ACC112 (cell line): ENCODE data around the gene STX7.

Experiments used
- H2AFZ ChIP-seq: fragments of 200-600 bp; sonication (generic); one replicate; pipeline ENCODE4 v1.6.0; 2017; ENCODE audit warnings: antibody characterized with exemption, low read length; ENCODE audit not compliant: unreplicated experiment
- H3K27ac ChIP-seq: fragments of 200-600 bp; sonication (generic); 2 replicates; pipeline ENCODE4 v1.5.1; 2014; ENCODE audit warnings: low read depth, mild to moderate bottlenecking, antibody characterized with exemption, low read length, moderate library complexity
- H3K27me3 ChIP-seq: fragments of 200-600 bp; sonication (generic); 2 replicates; pipeline ENCODE4 v1.6.1; 2014; ENCODE audit warnings: mild to moderate bottlenecking, antibody characterized with exemption, low read length, moderate library complexity, mixed read lengths; ENCODE audit not compliant: insufficient read depth
- H3K36me3 ChIP-seq: fragments of 200-600 bp; sonication (generic); 2 replicates; pipeline ENCODE4 v1.6.1; 2016; ENCODE audit warnings: mild to moderate bottlenecking, antibody characterized with exemption, low read length, moderate library complexity, mixed read lengths; ENCODE audit not compliant: insufficient read depth
- H3K4me1 ChIP-seq: fragments of 200-600 bp; sonication (generic); one replicate; pipeline ENCODE4 v1.6.1; 2016; ENCODE audit warnings: low read length, mixed read lengths; ENCODE audit not compliant: insufficient read depth, unreplicated experiment, control insufficient read depth
- H3K4me3 ChIP-seq: fragments of 200-600 bp; sonication (generic); 2 replicates; pipeline ENCODE4 v1.5.1; 2014; ENCODE audit warnings: mild to moderate bottlenecking, low read depth, low read length
- H3K79me2 ChIP-seq: fragments of 200-600 bp; sonication (generic); one replicate; pipeline ENCODE4 v1.6.0; 2016; ENCODE audit warnings: low read length; ENCODE audit not compliant: control insufficient read depth, unreplicated experiment, insufficient read depth

The STX7 gene

DNA sequence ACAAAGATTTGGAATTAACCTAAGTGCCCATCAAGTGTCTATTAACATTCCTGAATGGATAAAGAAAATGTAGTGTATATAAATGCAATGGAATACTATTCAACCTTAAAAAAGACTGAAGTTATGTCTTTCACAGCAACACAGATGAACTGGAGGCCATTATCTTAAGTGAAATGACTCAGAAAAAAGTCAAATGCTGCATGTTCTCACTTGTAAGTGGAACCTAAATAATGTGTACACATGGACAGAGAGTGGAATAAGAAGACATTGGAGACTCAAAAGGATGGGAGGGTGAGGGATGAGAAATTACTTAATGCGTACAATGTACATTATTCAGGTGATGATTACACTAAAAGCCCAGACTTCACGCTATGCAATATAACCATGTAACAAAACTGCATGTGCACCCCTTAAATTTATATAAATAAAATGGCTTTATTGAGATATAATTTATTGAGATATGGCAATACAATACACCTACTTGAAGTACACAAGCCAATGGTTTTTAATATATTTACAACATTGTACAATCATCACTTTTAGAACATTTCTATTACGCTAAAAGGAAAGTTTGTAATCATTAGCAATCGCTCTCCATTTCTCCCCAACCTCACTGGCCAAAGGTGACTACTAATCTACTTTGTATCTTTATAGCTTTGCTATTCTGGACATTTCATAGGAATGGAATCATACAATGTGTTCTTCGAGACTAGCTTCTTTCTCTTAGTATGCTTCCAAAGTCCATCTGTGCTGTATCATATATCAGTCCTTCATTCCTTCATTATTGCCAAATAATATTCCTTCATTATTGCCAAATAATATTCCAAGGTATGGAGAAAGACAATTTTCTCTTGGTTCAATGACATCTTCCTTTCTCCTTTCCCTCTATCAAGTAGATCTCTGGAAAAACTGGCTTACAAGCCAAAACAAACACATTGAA is 5.8 kb downstream of the STX7 start:
- peaks cover 24% of the 10 kb centered on the region for H3K4me1 ChIP-seq
- H3K27ac ChIP-seq = no peak overlapping the region
- H3K36me3 ChIP-seq = peaks cover 20% of the 10 kb centered on the region

DNA sequence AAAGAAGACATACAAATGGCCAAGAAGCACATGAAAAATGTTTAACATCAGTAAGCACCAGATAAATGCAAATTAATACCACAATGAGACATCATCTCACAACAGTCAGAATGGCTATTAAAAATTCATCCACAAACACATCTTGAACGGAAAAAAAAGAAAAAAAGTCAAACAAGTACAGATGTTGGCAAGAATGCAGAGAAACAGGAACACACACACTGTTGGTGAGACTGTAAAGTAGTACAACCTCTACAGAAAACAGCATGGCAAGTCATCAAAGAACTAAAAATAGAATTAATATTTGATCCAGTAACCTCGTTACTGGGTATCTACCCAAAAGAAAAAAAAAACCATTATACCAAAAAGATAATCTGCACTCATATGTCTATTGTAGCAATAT is 6.5 kb downstream of the STX7 start:
- Histone ChIP-seq H3K36me3 (peaks cover 25% of the 10 kb centered on the region), H2AFZ (no peak overlapping the region), H3K79me2 (peaks cover 70% of the 10 kb centered on the region), H3K4me3 (no peak overlapping the region), H3K4me1 (peaks cover 22% of the 10 kb centered on the region), H3K27me3 (no peaks in the 10 kb centered on the region), H3K27ac (no peak overlapping the region)

More for the DNA sequence above, 5.8 kb downstream of the STX7 start:
- Histone ChIP-seq H2AFZ (no peak overlapping the region), H3K79me2 (peaks cover 77% of the 10 kb centered on the region), H3K4me3 (no peak overlapping the region), H3K27me3 (no peaks in the 10 kb centered on the region)

DNA sequence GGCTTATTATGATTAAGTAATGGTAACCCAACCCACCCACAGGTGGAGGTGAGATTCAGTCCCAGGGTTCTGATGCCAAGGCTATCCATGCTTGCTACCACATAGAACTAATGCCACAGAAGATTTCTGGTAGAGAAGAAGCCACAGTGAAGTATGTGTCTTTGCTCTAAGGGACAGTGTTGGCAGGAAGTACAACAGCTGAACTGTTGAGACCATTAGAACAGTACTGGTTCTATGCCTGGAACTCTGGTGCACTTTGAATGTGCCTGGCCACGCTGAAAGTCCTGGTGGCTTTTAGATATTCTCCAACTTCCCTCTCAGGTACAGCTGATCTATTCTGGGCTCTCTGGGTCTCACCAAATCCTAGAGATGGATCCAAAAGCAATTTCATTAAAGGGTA is 7.8 kb downstream of the STX7 start:
- no peaks in the 10 kb centered on the region for H3K27me3 ChIP-seq
- H3K36me3 ChIP-seq = peaks cover 29% of the 10 kb centered on the region
- H2AFZ ChIP-seq = no peak overlapping the region
- H3K79me2 ChIP-seq = peaks cover 59% of the 10 kb centered on the region
- no peak overlapping the region for H3K27ac ChIP-seq
- H3K4me3 ChIP-seq = no peak overlapping the region
- H3K4me1 ChIP-seq = peaks cover 11% of the 10 kb centered on the region

DNA sequence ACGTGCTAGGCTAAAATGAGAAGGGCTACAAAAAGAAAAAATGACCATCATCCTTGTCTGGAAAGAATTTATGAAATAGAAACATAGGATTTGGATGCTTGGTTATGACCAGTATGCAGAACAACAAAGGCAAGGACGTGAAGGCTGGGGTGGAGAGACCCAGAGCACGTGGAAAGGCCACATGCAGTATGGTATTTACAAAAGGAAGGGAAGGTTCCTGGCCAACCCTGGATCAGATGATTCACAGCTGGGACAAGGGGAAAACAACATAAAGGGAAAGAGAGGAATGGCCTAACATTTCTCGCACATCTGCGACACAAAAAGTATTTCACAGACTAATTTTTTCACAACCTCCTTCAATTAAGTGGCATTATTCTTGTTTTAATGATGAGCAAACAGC is 8.2 kb downstream of the STX7 start:
- no peak overlapping the region for H3K4me3 ChIP-seq
- peaks cover 11% of the 10 kb centered on the region for H3K4me1 ChIP-seq
- H3K36me3 ChIP-seq = peaks cover 31% of the 10 kb centered on the region
- no peak overlapping the region for H3K27ac ChIP-seq
- H3K79me2 ChIP-seq = peaks cover 55% of the 10 kb centered on the region
- H3K27me3 ChIP-seq = no peaks in the 10 kb centered on the region
- no peak overlapping the region for H2AFZ ChIP-seq

DNA sequence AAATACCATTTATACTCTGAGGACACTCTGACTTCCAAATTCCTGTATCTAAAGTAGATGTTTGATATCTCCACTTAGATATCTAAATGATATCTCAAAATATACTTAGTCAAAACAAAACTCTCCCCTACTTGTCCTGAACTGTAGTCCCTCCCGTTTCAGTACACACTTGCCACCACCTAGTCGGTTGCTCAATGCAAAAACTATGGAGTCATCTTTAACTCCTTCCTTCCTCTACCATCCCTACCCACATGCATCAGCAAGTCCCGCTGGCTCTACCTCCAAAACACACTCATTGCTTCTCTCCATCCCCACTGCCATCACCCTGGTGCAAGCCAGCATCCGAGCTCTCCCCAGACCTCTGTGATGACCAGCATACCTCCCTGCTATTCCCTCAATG is 13.2 kb downstream of the STX7 start:
- no peaks in the 10 kb centered on the region for H3K27me3 ChIP-seq
- peaks cover 17% of the 10 kb centered on the region for H3K79me2 ChIP-seq
- H3K36me3 ChIP-seq = peaks cover 36% of the 10 kb centered on the region
- H3K4me3 ChIP-seq = no peak overlapping the region
- no peak overlapping the region for H2AFZ ChIP-seq
- no peak overlapping the region for H3K27ac ChIP-seq
- H3K4me1 ChIP-seq = no peaks in the 10 kb centered on the region

DNA sequence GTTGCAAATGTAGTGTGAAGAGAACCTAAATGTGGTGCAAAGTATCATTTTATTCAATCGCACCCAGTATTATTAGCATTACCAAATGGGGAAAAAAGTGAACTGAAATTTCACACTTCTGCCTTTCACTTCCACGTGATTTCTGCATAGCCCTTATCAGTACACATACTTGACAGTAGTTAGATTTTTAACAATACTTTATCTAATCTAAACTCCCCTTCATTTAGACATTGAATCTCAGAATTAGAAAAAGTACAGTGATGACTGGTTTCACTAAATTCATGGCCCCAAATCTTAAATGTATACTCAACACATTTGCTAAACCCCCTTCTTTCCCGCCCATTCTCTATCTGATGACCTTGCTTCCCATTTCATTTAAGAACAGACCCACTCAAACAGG is 14.3 kb downstream of the STX7 start:
- Histone ChIP-seq H3K4me3 (no peak overlapping the region), H3K79me2 (peaks cover 9% of the 10 kb centered on the region), H2AFZ (no peak overlapping the region), H3K36me3 (peaks cover 47% of the 10 kb centered on the region), H3K27ac (no peak overlapping the region), H3K4me1 (no peaks in the 10 kb centered on the region), H3K27me3 (no peaks in the 10 kb centered on the region)

DNA sequence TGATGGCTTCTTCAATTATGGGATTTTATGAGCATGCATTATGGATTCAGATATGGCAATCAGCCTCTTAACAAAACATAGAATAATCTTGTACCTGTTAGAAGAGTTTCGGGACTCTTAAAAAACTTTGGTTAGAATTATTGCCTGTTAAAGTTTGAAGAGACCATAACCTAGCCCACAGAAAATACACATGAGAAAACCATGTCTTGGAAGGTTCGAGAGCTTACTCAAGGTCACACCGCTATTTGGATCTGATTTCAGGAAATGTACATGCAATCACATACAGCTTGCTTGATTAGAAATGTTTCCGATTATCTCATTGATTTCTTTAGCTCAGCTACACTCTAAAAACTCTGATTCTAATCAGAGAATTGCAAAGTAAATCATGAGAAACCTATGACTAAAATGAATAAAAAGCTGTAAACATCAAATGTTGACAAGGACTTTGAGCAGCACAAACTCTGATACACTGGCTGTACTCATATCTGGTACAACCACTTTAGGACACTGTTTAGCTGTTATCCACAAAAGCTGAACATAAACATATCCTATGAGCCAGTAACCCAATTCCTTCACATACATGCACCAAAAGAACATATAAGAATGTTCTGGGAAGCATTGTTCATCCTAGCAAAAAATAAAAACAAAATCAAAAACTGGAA is 16.3 kb downstream of the STX7 start:
- Histone ChIP-seq H3K27ac (no peak overlapping the region), H3K4me3 (no peak overlapping the region), H3K79me2 (peaks cover 12% of the 10 kb centered on the region), H2AFZ (no peak overlapping the region), H3K36me3 (peaks cover 46% of the 10 kb centered on the region), H3K27me3 (no peaks in the 10 kb centered on the region), H3K4me1 (no peaks in the 10 kb centered on the region)

DNA sequence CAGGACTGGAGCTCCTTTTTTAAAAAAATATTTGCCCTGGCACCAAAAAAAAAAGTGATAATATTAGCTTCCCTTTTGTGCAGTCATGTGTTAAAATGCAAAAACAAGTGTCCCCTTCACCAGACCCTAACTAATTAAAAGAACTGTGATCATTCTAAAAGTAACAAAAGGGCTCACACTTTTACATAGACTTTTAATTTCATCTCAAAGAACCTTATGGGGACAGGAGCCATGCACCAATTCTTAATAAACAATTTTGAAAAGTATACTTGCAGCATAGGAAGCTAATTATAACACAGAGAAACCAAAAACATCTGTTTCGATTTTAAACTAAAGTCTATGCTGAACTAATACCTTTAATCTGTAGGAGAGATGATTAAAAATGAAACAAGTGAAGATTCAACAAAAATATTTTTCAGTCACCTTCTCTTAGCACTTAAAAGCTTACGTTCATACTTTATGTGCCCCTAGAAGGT is 17.3 kb downstream of the STX7 start:
- no peak overlapping the region for H3K4me3 ChIP-seq
- no peaks in the 10 kb centered on the region for H3K4me1 ChIP-seq
- H3K36me3 ChIP-seq = peaks cover 46% of the 10 kb centered on the region
- H3K79me2 ChIP-seq = peaks cover 12% of the 10 kb centered on the region
- no peaks in the 10 kb centered on the region for H3K27me3 ChIP-seq
- H2AFZ ChIP-seq = no peak overlapping the region
- H3K27ac ChIP-seq = no peak overlapping the region

DNA sequence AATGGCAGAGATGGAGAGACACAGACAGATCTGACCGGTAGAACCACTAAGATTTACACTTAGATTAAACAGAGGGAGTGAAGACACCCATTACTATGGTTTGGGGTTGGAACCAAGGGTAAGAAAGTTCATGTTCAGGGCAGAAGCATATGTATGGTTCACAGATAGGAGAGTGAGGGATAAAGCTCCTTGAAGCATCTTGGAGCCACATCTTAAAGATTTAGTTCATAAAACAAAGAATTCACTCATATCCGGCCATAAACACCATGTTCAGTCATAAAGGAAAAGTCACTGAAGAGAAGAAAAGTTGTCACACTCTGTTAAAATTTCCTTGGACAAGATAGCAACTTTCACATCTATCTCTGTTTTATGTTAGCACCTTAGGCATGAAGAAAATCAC is 18.0 kb downstream of the STX7 start:
- H3K36me3 ChIP-seq = peaks cover 40% of the 10 kb centered on the region
- no peak overlapping the region for H3K27ac ChIP-seq
- H3K79me2 ChIP-seq = peaks cover 15% of the 10 kb centered on the region
- no peak overlapping the region for H3K4me3 ChIP-seq
- no peaks in the 10 kb centered on the region for H3K27me3 ChIP-seq
- H3K4me1 ChIP-seq = peaks cover 5% of the 10 kb centered on the region
- H2AFZ ChIP-seq = no peak overlapping the region

DNA sequence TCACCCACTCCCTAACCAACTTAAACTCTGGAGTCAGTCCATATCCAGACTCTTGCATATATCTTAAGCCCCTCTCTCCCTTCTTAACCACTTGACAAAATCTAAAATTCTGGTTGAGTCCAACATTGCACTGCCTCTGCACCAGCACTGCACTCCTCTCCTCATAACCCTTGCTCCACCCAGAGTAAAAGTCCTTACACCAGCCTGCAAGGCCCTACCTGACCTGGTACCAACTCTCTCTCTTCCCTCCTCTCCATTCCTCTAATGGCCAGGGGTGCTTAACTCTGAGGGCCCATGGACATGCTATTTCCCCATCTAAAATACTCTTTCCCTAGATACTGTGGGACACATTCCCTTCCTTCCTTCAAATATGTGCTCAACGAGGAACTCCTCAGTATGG is 21.0 kb downstream of the STX7 start:
- Histone ChIP-seq H3K79me2 (peaks cover 27% of the 10 kb centered on the region), H3K4me3 (no peak overlapping the region), H3K4me1 (peaks cover 8% of the 10 kb centered on the region), H3K27me3 (no peaks in the 10 kb centered on the region), H2AFZ (no peak overlapping the region), H3K36me3 (peaks cover 26% of the 10 kb centered on the region), H3K27ac (no peak overlapping the region)

DNA sequence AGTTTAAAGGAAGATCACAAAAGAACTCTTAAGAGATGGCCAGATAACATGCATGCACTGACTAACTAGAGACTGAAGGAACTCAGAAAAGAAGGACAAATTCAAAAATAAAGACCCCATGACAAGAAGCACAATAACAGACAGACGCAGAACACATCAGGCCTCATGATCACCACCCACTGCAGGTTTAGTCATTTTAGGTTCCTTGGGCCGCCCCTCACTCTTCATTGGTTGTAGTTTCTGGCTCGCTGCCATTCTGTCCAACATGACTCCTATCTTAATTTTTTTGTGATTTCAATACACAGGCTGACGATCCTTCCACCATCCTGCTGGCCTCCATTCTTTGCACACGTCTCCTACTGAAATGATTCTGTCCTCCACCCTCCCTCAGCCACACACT is 21.6 kb downstream of the STX7 start:
- Histone ChIP-seq H3K27me3 (no peaks in the 10 kb centered on the region), H2AFZ (no peak overlapping the region), H3K4me1 (peaks cover 8% of the 10 kb centered on the region), H3K79me2 (peaks cover 24% of the 10 kb centered on the region), H3K36me3 (peaks cover 26% of the 10 kb centered on the region), H3K27ac (no peak overlapping the region), H3K4me3 (no peak overlapping the region)
